ENCODE results near the gene GATA3. TPM values are rescaled to one million over a fixed set of nuclear protein-coding genes. Genes with fewer than 3 reads are reported as not detected.
A peak's percentile ranks its signal among the peaks of the same experiment; 100 is the strongest.

The GATA3 gene
- total RNA-seq, 1 donor from 2014 or later, result 0.69 TPM

- peak; percentile 35 for DNase-seq
- Mint-ChIP-seq H3K27me3 (ENCODE audit: unreplicated experiment) (peaks cover 3% of the 10 kb centered on the region), H3K9me3 (ENCODE audit: unreplicated experiment) (peaks cover 6% of the 10 kb centered on the region), H3K4me1 (ENCODE audit: low read depth, unreplicated experiment) (peaks cover 2% of the 10 kb centered on the region), H3K36me3 (ENCODE audit: unreplicated experiment) (peaks cover 7% of the 10 kb centered on the region), H3K27ac (ENCODE audit: unreplicated experiment) (peak overlapping the region; percentile 92), H3K4me3 (ENCODE audit: unreplicated experiment) (peak overlapping the region; percentile 45)
- TF ChIP-seq, protein P1, sequence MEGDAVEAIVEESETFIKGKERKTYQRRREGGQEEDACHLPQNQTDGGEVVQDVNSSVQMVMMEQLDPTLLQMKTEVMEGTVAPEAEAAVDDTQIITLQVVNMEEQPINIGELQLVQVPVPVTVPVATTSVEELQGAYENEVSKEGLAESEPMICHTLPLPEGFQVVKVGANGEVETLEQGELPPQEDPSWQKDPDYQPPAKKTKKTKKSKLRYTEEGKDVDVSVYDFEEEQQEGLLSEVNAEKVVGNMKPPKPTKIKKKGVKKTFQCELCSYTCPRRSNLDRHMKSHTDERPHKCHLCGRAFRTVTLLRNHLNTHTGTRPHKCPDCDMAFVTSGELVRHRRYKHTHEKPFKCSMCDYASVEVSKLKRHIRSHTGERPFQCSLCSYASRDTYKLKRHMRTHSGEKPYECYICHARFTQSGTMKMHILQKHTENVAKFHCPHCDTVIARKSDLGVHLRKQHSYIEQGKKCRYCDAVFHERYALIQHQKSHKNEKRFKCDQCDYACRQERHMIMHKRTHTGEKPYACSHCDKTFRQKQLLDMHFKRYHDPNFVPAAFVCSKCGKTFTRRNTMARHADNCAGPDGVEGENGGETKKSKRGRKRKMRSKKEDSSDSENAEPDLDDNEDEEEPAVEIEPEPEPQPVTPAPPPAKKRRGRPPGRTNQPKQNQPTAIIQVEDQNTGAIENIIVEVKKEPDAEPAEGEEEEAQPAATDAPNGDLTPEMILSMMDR (IDR thresholded peaks at IDR 0.05; ENCODE audit: partially characterized antibody, unreplicated experiment), result no peak
Measured at GRCh38 chr10:8095959-8096358, 41.5 kb downstream of the GATA3 start.

DNA sequence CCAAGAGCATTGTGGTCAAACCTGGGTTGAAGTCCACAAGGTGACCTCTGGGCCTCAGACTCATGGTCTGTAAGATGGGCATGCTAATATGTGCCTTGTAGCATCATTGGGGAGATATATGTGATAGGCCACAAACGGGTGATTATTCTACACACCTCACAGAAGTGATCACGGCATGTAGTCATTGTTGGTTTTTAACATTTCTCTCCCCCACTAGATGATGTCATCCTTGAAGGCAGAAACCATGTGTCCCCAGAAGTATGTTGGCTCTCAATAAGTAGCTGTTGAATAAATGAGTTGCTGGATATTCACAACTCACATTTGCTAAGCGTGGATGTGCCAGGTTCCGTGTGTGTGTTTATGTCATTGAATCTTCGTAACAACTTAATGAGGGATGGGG lies 42.4 kb downstream of the GATA3 start:
- TF ChIP-seq, protein P1 (IDR thresholded peaks at IDR 0.05; ENCODE audit: partially characterized antibody, unreplicated experiment), result no peak
- H3K36me3 Mint-ChIP-seq (ENCODE audit: unreplicated experiment), result peaks cover 7% of the 10 kb centered on the region
- peaks cover 6% of the 10 kb centered on the region for H3K9me3 Mint-ChIP-seq (ENCODE audit: unreplicated experiment)
- H3K27me3 Mint-ChIP-seq (ENCODE audit: unreplicated experiment), result peaks cover 3% of the 10 kb centered on the region
- H3K27ac Mint-ChIP-seq (ENCODE audit: unreplicated experiment), result no peak overlapping the region
- H3K4me3 Mint-ChIP-seq (ENCODE audit: unreplicated experiment), result no peak overlapping the region
- H3K4me1 Mint-ChIP-seq (ENCODE audit: low read depth, unreplicated experiment), result peaks cover 2% of the 10 kb centered on the region
- no peak for DNase-seq

GRCh38 chr10:8100366-8100765 lies 45.9 kb downstream of the GATA3 start:
- peaks cover under 1% of the 10 kb centered on the region for H3K27me3 Mint-ChIP-seq (ENCODE audit: unreplicated experiment)
- H3K4me1 Mint-ChIP-seq (ENCODE audit: low read depth, unreplicated experiment), result peaks cover 2% of the 10 kb centered on the region
- TF ChIP-seq, protein P1 (IDR thresholded peaks at IDR 0.05; ENCODE audit: partially characterized antibody, unreplicated experiment), result no peak
- H3K36me3 Mint-ChIP-seq (ENCODE audit: unreplicated experiment), result peaks cover 1% of the 10 kb centered on the region
- no peak overlapping the region for H3K4me3 Mint-ChIP-seq (ENCODE audit: unreplicated experiment)
- no peak for DNase-seq
- H3K9me3 Mint-ChIP-seq (ENCODE audit: unreplicated experiment), result no peaks in the 10 kb centered on the region
- H3K27ac Mint-ChIP-seq (ENCODE audit: unreplicated experiment), result no peak overlapping the region

DNA sequence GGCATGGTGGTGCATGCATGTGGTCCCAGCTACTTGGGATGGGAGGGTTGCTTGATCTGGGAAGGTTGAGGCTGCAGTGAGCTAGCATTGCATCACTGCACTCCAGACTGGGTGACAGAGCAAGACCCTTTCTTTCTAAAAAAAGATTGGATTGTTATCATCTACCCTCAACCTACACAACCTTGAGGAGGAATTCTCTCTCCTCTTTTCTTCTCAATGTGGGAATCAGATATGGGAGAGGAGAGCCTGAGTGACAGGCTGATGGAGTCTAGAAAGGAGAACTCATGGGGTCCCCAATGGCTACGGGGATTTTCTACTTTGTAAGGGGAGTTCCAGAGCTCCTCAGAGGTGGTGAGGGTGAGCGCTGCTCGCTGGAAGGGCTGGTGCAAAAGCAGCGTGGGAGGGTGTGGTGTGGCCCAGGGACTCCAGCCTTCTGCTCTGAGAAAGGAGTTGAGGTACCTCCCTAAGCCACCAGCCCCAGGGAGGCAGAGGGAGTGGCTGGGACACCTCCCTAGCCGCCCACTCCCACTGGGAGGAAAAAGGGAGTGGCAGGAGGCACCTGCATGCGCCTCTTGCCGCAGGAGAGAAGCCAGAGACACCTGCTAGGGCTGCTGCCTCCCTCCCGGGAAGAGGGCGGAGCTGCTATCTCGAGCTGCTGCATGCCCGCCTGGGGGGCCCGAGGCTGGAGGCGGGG lies 48.4 kb downstream of the GATA3 start:
- TF ChIP-seq, protein P1 (IDR thresholded peaks at IDR 0.05; ENCODE audit: partially characterized antibody, unreplicated experiment), result no peak
- Mint-ChIP-seq H3K27me3 (ENCODE audit: unreplicated experiment) (peaks cover 2% of the 10 kb centered on the region), H3K27ac (ENCODE audit: unreplicated experiment) (no peak overlapping the region), H3K36me3 (ENCODE audit: unreplicated experiment) (no peaks in the 10 kb centered on the region), H3K9me3 (ENCODE audit: unreplicated experiment) (no peaks in the 10 kb centered on the region), H3K4me1 (ENCODE audit: low read depth, unreplicated experiment) (no peaks in the 10 kb centered on the region), H3K4me3 (ENCODE audit: unreplicated experiment) (no peak overlapping the region)
- DNase-seq, result no peak

- Mint-ChIP-seq H3K27me3 (ENCODE audit: unreplicated experiment) (peaks cover 2% of the 10 kb centered on the region), H3K4me1 (ENCODE audit: low read depth, unreplicated experiment) (no peaks in the 10 kb centered on the region), H3K36me3 (ENCODE audit: unreplicated experiment) (no peaks in the 10 kb centered on the region), H3K4me3 (ENCODE audit: unreplicated experiment) (no peak overlapping the region), H3K27ac (ENCODE audit: unreplicated experiment) (no peak overlapping the region), H3K9me3 (ENCODE audit: unreplicated experiment) (no peaks in the 10 kb centered on the region)
- DNase-seq, result no peak
- TF ChIP-seq, protein P1 (IDR thresholded peaks at IDR 0.05; ENCODE audit: partially characterized antibody, unreplicated experiment), result no peak
Measured at GRCh38 chr10:8103543-8103942, 49.1 kb downstream of the GATA3 start.
